GM19239 (cell line): ENCODE results near the gene SENP6.
"Not testable (repeated sequence)": the region's sequence is repeated elsewhere in the genome, so short reads cannot be mapped to it uniquely, and the experiment has no call there.

ENCODE experiments used
- DNase-seq: peaks from one replicate; pipeline ENCODE4 v3.0.0; 2011; ENCODE audit warnings: low spot score; ENCODE audit not compliant: insufficient read length
- FAIRE-seq: peaks from 2 replicates; lab custom pipeline; 2011; peaks lifted over from hg19 to GRCh38; lab: Jason Lieb, UNC

SENP6 gene

GRCh38 chr6:75601304-75602245 lies at the start of gene SENP6:
SENP6 (plus strand) TSS chr6:75601880; CDS start chr6:75602525, 645 bp downstream.
- FAIRE-seq (peak; percentile 84), DNase-seq (peak; percentile 58)

GRCh38 chr6:75556240-75556639 lies 45.4 kb upstream of the SENP6 start:
- DNase-seq (no peak), FAIRE-seq (no peak)

- no peak for DNase-seq
- no peak for FAIRE-seq
Observed at GRCh38 chr6:75557068-75557467, 44.6 kb upstream of the SENP6 start.

GRCh38 chr6:75563032-75563431 lies 38.6 kb upstream of the SENP6 start:
- DNase-seq (peak; percentile 19), FAIRE-seq (peak; percentile 8)

- DNase-seq (no peak), FAIRE-seq (no peak)
Observed at GRCh38 chr6:75566137-75566767, 35.4 kb upstream of the SENP6 start.

DNA sequence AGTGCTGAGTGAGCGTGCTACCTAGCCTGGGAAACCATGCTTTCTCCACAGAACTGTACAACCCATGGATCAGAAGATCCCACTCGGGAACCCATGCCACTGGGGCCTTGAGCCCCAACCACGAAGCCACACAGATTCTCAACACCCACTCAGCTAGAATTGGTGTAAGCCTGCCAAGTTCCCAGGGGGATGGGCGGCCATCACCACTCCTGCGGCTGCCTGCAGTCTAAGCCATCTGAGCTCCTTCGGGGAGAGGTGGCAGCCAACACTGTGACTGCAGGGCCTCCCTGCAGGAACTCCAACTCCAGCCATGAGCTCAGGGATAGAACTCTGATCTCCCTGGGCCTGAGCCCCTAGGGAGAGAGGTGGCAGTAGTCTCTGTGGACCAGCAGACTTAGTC lies 33.6 kb upstream of the SENP6 start:
- no peak for FAIRE-seq
- DNase-seq, result no peak

GRCh38 chr6:75568965-75569364 lies 32.7 kb upstream of the SENP6 start:
- FAIRE-seq, result no peak
- no peak for DNase-seq

GRCh38 chr6:75570671-75571070 lies 31.0 kb upstream of the SENP6 start:
- FAIRE-seq, DNase-seq: not testable (repeated sequence)

GRCh38 chr6:75572072-75572471 lies 29.6 kb upstream of the SENP6 start:
- FAIRE-seq, result no peak
- no peak for DNase-seq

GRCh38 chr6:75579951-75580350 lies 21.7 kb upstream of the SENP6 start:
- FAIRE-seq (peak; percentile 14), DNase-seq (no peak)

- FAIRE-seq (no peak), DNase-seq (no peak)
Observed at GRCh38 chr6:75581231-75581630, 20.4 kb upstream of the SENP6 start.

GRCh38 chr6:75584552-75584951 lies 17.1 kb upstream of the SENP6 start:
- DNase-seq, FAIRE-seq: not testable (repeated sequence)

GRCh38 chr6:75588948-75589347 lies 12.7 kb upstream of the SENP6 start:
- FAIRE-seq (no peak), DNase-seq (no peak)

- FAIRE-seq, result no peak
- no peak for DNase-seq
Observed at GRCh38 chr6:75590370-75590769, 11.3 kb upstream of the SENP6 start.

GRCh38 chr6:75596380-75596779 lies 5.3 kb upstream of the SENP6 start:
- not testable (repeated sequence) for FAIRE-seq, DNase-seq

- FAIRE-seq (no peak), DNase-seq (no peak)
Observed at GRCh38 chr6:75600768-75601167, 912 bp upstream of the SENP6 start.

- DNase-seq, result peak; percentile 8
- peak; percentile 89 for FAIRE-seq
Observed at GRCh38 chr6:75602246-75603105, 796 bp downstream of the SENP6 start.

GRCh38 chr6:75603106-75603420 lies 1.4 kb downstream of the SENP6 start:
- DNase-seq, result no peak
- no peak for FAIRE-seq

- DNase-seq (no peak), FAIRE-seq (no peak)
Observed at GRCh38 chr6:75604294-75604693, 2.6 kb downstream of the SENP6 start.

- DNase-seq, result no peak
- no peak for FAIRE-seq
Observed at GRCh38 chr6:75605635-75606034, 4.0 kb downstream of the SENP6 start.

GRCh38 chr6:75608304-75608703 lies 6.6 kb downstream of the SENP6 start:
- FAIRE-seq (no peak), DNase-seq (no peak)
